GM12873 (cell line): Measurements from ENCODE around the gene DGUOK.

Source experiments
- CTCF ChIP-seq: IDR thresholded peaks from 2 replicates; pipeline ENCODE4 v1.5.1; 2012; ENCODE audit warnings: low read depth, mild to moderate bottlenecking, moderate library complexity, low read length, control low read depth; ENCODE audit not compliant: insufficient read depth; ENCODE audit errors: missing control alignments

The DGUOK gene

GRCh38 chr2:73937899-73938298 is 11.2 kb downstream of the DGUOK start:
- no peak for TF ChIP-seq CTCF

GRCh38 chr2:73938718-73939352 is 12.2 kb downstream of the DGUOK start:
- no peak for TF ChIP-seq CTCF

GRCh38 chr2:73939419-73939818 is 12.7 kb downstream of the DGUOK start:
- TF ChIP-seq CTCF: peak; percentile 15

GRCh38 chr2:73942664-73943063 is 16.0 kb downstream of the DGUOK start:
- no peak for TF ChIP-seq CTCF

GRCh38 chr2:73944714-73945113 is 18.0 kb downstream of the DGUOK start:
- no peak for TF ChIP-seq CTCF

- no peak for TF ChIP-seq CTCF
Measured at GRCh38 chr2:73946215-73946614, 19.5 kb downstream of the DGUOK start.

GRCh38 chr2:73946666-73947065 is 20.0 kb downstream of the DGUOK start:
- no peak for TF ChIP-seq CTCF
